HEK293 (cell line): ENCODE measurements around the gene CORO7.

Experiments
- ATF2 ChIP-seq: fragments of 450-650 bp; formaldehyde crosslinking; IDR thresholded peaks from 2 replicates; pipeline ENCODE4 v1.5.1; 2016; ENCODE audit warnings: missing biosample characterization, missing genetic modification characterization, low read depth
- GFI1B ChIP-seq: fragments of 450-650 bp; formaldehyde crosslinking; IDR thresholded peaks from 2 replicates; pipeline ENCODE4 v1.5.1; 2016; ENCODE audit warnings: missing biosample characterization, missing genetic modification characterization
- MEIS1 ChIP-seq: sonication (generic); formaldehyde crosslinking; IDR thresholded peaks from 2 replicates; pipeline ENCODE4 v1.8.1; 2022; ENCODE audit warnings: missing genetic modification reagents, mild to moderate bottlenecking, borderline replicate concordance
- SCRT1 ChIP-seq: fragments of 450-650 bp; formaldehyde crosslinking; IDR thresholded peaks from 2 replicates; pipeline ENCODE4 v1.5.1; 2016; ENCODE audit warnings: missing biosample characterization, missing genetic modification characterization, borderline replicate concordance
- SP7 ChIP-seq: fragments of 450-650 bp; formaldehyde crosslinking; IDR thresholded peaks from 2 replicates; pipeline ENCODE4 v1.5.1; 2016; ENCODE audit warnings: missing biosample characterization, missing genetic modification characterization
- ZBTB1 ChIP-seq: fragments of 450-650 bp; formaldehyde crosslinking; IDR thresholded peaks from 2 replicates; pipeline ENCODE4 v1.5.1; 2016; ENCODE audit warnings: missing biosample characterization, missing genetic modification characterization
- ZBTB21 ChIP-seq: fragments of 450-650 bp; formaldehyde crosslinking; IDR thresholded peaks from 2 replicates; pipeline ENCODE4 v1.5.1; 2017; ENCODE audit warnings: missing biosample characterization, missing genetic modification characterization
- ZNF114 ChIP-seq: fragments of 450-650 bp; formaldehyde crosslinking; IDR thresholded peaks from 2 replicates; pipeline ENCODE4 v1.5.0; 2017; ENCODE audit warnings: missing biosample characterization, missing genetic modification characterization
- ZNF121 ChIP-seq: fragments of 450-650 bp; formaldehyde crosslinking; IDR thresholded peaks from 2 replicates; pipeline ENCODE4 v1.5.1; 2016; ENCODE audit warnings: missing biosample characterization, missing genetic modification characterization
- ZNF140 ChIP-seq: fragments of 450-650 bp; formaldehyde crosslinking; IDR thresholded peaks from 2 replicates; pipeline ENCODE4 v1.5.1; 2016; ENCODE audit warnings: missing biosample characterization, missing genetic modification characterization
- ZNF16 ChIP-seq: fragments of 450-650 bp; formaldehyde crosslinking; IDR thresholded peaks from 2 replicates; pipeline ENCODE4 v1.5.1; 2016; ENCODE audit warnings: low read depth, missing biosample characterization, missing genetic modification characterization
- ZNF2 ChIP-seq: fragments of 450-650 bp; formaldehyde crosslinking; IDR thresholded peaks from 2 replicates; pipeline ENCODE4 v1.5.1; 2016; ENCODE audit warnings: missing biosample characterization, missing genetic modification characterization
- ZNF202 ChIP-seq: fragments of 450-650 bp; formaldehyde crosslinking; IDR thresholded peaks from 2 replicates; pipeline ENCODE4 v1.5.1; 2016; ENCODE audit warnings: missing biosample characterization, missing genetic modification characterization, borderline replicate concordance
- ZNF292 ChIP-seq: fragments of 450-650 bp; formaldehyde crosslinking; IDR thresholded peaks from 2 replicates; pipeline ENCODE4 v1.5.1; 2016; ENCODE audit warnings: low read depth, missing biosample characterization, missing genetic modification characterization, borderline replicate concordance
- ZNF302 ChIP-seq: fragments of 450-650 bp; formaldehyde crosslinking; IDR thresholded peaks from 2 replicates; pipeline ENCODE4 v1.5.1; 2016; ENCODE audit warnings: missing biosample characterization, missing genetic modification characterization, low read depth
- ZNF311 ChIP-seq: fragments of 450-650 bp; formaldehyde crosslinking; IDR thresholded peaks from 2 replicates; pipeline ENCODE4 v1.5.1; 2017; ENCODE audit warnings: missing biosample characterization, missing genetic modification characterization, borderline replicate concordance
- ZNF324 ChIP-seq: fragments of 450-650 bp; formaldehyde crosslinking; IDR thresholded peaks from 2 replicates; pipeline ENCODE4 v1.5.1; 2016; ENCODE audit warnings: missing biosample characterization, missing genetic modification characterization
- ZNF473 ChIP-seq: fragments of 450-650 bp; formaldehyde crosslinking; IDR thresholded peaks from 2 replicates; pipeline ENCODE4 v1.5.1; 2017; ENCODE audit warnings: missing biosample characterization, missing genetic modification characterization
- ZNF501 ChIP-seq: fragments of 450-650 bp; formaldehyde crosslinking; IDR thresholded peaks from 2 replicates; pipeline ENCODE4 v1.5.1; 2016; ENCODE audit warnings: missing biosample characterization, missing genetic modification characterization
- ZNF529 ChIP-seq: fragments of 450-650 bp; formaldehyde crosslinking; IDR thresholded peaks from 2 replicates; pipeline ENCODE4 v1.5.1; 2017; ENCODE audit warnings: missing genetic modification characterization, missing biosample characterization; ENCODE audit not compliant: insufficient replicate concordance
- ZNF558 ChIP-seq: fragments of 450-650 bp; formaldehyde crosslinking; IDR thresholded peaks from 2 replicates; pipeline ENCODE4 v1.5.1; 2016; ENCODE audit warnings: missing biosample characterization, missing genetic modification characterization
- ZNF561 ChIP-seq: fragments of 450-650 bp; IDR thresholded peaks from 2 replicates; pipeline ENCODE4 v1.5.1; 2018; ENCODE audit warnings: missing biosample characterization, missing genetic modification characterization, borderline replicate concordance
- ZNF610 ChIP-seq: fragments of 450-650 bp; formaldehyde crosslinking; IDR thresholded peaks from 2 replicates; pipeline ENCODE4 v1.5.1; 2016; ENCODE audit warnings: missing biosample characterization, missing genetic modification characterization, borderline replicate concordance
- ZNF624 ChIP-seq: fragments of 450-650 bp; formaldehyde crosslinking; IDR thresholded peaks from 2 replicates; pipeline ENCODE4 v1.5.1; 2017; ENCODE audit warnings: missing biosample characterization, missing genetic modification characterization
- ZNF629 ChIP-seq: fragments of 450-650 bp; formaldehyde crosslinking; IDR thresholded peaks from 2 replicates; pipeline ENCODE4 v1.5.1; 2017; ENCODE audit warnings: missing biosample characterization, missing genetic modification characterization
- ZNF670 ChIP-seq: fragments of 450-650 bp; formaldehyde crosslinking; IDR thresholded peaks from 2 replicates; pipeline ENCODE4 v1.5.1; 2016; ENCODE audit warnings: missing biosample characterization, missing genetic modification characterization, low read depth
- ZNF837 ChIP-seq: fragments of 450-650 bp; formaldehyde crosslinking; IDR thresholded peaks from 2 replicates; pipeline ENCODE4 v1.5.1; 2016; ENCODE audit warnings: missing biosample characterization, missing genetic modification characterization
- TF ChIP-seq, protein P1 (sequence below): fragments of 450-650 bp; formaldehyde crosslinking; IDR thresholded peaks from 2 replicates; pipeline ENCODE4 v1.5.1; 2017; ENCODE audit warnings: missing biosample characterization, missing genetic modification characterization
- TF ChIP-seq, protein P2 (sequence below): fragments of 450-650 bp; IDR thresholded peaks from 2 replicates; pipeline ENCODE4 v1.5.1; 2018; ENCODE audit warnings: missing biosample characterization, missing genetic modification characterization
- TF ChIP-seq, protein P3 (sequence below): fragments of 450-650 bp; formaldehyde crosslinking; IDR thresholded peaks from 2 replicates; pipeline ENCODE4 v1.5.1; 2016; ENCODE audit warnings: missing biosample characterization, missing genetic modification characterization, borderline replicate concordance
- TF ChIP-seq, protein P4 (sequence below): fragments of 450-650 bp; formaldehyde crosslinking; IDR thresholded peaks from 2 replicates; pipeline ENCODE4; 2016; ENCODE audit warnings: missing biosample characterization, missing genetic modification characterization
- TF ChIP-seq, protein P5 (sequence below): fragments of 450-650 bp; IDR thresholded peaks from 2 replicates; pipeline ENCODE4 v1.5.1; 2018; ENCODE audit warnings: missing biosample characterization, mild to moderate bottlenecking, missing genetic modification characterization

Gene CORO7

GRCh38 chr16:4316864-4317531, 99.4 kb downstream of the CORO7 start (continued):
- TF ChIP-seq, protein P1, sequence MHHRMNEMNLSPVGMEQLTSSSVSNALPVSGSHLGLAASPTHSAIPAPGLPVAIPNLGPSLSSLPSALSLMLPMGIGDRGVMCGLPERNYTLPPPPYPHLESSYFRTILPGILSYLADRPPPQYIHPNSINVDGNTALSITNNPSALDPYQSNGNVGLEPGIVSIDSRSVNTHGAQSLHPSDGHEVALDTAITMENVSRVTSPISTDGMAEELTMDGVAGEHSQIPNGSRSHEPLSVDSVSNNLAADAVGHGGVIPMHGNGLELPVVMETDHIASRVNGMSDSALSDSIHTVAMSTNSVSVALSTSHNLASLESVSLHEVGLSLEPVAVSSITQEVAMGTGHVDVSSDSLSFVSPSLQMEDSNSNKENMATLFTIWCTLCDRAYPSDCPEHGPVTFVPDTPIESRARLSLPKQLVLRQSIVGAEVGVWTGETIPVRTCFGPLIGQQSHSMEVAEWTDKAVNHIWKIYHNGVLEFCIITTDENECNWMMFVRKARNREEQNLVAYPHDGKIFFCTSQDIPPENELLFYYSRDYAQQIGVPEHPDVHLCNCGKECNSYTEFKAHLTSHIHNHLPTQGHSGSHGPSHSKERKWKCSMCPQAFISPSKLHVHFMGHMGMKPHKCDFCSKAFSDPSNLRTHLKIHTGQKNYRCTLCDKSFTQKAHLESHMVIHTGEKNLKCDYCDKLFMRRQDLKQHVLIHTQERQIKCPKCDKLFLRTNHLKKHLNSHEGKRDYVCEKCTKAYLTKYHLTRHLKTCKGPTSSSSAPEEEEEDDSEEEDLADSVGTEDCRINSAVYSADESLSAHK (tag by site-specific recombination): peak; percentile 90
- TF ChIP-seq ZNF501 (no peak), ZNF561 (tag by site-specific recombination) (no peak), ATF2 (no peak), ZNF529 (tag by site-specific recombination) (no peak), SP7 (tag by site-specific recombination) (peak; percentile 73), ZNF311 (tag by site-specific recombination) (no peak), ZNF140 (tag by site-specific recombination) (no peak), ZNF324 (tag by site-specific recombination) (no peak), ZNF624 (tag by site-specific recombination) (no peak), ZNF302 (tag by site-specific recombination) (no peak), SCRT1 (tag by site-specific recombination) (no peak), GFI1B (tag by site-specific recombination) (no peak), ZNF837 (tag by site-specific recombination) (no peak), ZNF473 (tag by site-specific recombination) (no peak), ZBTB21 (no peak), ZBTB1 (no peak), MEIS1 (CRISPR knock-in tag) (no peak), ZNF202 (tag by site-specific recombination) (no peak), ZNF670 (no peak), ZNF629 (tag by site-specific recombination) (no peak), ZNF610 (tag by site-specific recombination) (no peak), ZNF558 (no peak), ZNF292 (tag by site-specific recombination) (no peak), ZNF2 (tag by site-specific recombination) (no peak), ZNF114 (no peak), ZNF16 (tag by site-specific recombination) (no peak), ZNF121 (tag by site-specific recombination) (no peak)
- TF ChIP-seq, protein P2, sequence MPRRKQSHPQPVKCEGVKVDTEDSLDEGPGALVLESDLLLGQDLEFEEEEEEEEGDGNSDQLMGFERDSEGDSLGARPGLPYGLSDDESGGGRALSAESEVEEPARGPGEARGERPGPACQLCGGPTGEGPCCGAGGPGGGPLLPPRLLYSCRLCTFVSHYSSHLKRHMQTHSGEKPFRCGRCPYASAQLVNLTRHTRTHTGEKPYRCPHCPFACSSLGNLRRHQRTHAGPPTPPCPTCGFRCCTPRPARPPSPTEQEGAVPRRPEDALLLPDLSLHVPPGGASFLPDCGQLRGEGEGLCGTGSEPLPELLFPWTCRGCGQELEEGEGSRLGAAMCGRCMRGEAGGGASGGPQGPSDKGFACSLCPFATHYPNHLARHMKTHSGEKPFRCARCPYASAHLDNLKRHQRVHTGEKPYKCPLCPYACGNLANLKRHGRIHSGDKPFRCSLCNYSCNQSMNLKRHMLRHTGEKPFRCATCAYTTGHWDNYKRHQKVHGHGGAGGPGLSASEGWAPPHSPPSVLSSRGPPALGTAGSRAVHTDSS (tag by site-specific recombination): no peak
- TF ChIP-seq, protein P3, sequence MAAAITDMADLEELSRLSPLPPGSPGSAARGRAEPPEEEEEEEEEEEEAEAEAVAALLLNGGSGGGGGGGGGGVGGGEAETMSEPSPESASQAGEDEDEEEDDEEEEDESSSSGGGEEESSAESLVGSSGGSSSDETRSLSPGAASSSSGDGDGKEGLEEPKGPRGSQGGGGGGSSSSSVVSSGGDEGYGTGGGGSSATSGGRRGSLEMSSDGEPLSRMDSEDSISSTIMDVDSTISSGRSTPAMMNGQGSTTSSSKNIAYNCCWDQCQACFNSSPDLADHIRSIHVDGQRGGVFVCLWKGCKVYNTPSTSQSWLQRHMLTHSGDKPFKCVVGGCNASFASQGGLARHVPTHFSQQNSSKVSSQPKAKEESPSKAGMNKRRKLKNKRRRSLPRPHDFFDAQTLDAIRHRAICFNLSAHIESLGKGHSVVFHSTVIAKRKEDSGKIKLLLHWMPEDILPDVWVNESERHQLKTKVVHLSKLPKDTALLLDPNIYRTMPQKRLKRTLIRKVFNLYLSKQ (tag by site-specific recombination): no peak
- TF ChIP-seq, protein P4, sequence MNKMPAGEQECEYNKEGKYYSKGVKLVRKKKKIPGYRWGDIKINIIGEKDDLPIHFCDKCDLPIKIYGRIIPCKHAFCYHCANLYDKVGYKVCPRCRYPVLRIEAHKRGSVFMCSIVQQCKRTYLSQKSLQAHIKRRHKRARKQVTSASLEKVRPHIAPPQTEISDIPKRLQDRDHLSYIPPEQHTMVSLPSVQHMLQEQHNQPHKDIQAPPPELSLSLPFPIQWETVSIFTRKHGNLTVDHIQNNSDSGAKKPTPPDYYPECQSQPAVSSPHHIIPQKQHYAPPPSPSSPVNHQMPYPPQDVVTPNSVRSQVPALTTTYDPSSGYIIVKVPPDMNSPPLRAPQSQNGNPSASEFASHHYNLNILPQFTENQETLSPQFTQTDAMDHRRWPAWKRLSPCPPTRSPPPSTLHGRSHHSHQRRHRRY: no peak
- TF ChIP-seq, protein P5, sequence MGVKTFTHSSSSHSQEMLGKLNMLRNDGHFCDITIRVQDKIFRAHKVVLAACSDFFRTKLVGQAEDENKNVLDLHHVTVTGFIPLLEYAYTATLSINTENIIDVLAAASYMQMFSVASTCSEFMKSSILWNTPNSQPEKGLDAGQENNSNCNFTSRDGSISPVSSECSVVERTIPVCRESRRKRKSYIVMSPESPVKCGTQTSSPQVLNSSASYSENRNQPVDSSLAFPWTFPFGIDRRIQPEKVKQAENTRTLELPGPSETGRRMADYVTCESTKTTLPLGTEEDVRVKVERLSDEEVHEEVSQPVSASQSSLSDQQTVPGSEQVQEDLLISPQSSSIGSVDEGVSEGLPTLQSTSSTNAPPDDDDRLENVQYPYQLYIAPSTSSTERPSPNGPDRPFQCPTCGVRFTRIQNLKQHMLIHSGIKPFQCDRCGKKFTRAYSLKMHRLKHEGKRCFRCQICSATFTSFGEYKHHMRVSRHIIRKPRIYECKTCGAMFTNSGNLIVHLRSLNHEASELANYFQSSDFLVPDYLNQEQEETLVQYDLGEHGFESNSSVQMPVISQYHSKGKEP (tag by site-specific recombination): no peak
